ENCODE results near the gene HECTD2.
"Not testable (repeated sequence)": the region's sequence is repeated elsewhere in the genome, so short reads cannot be mapped to it uniquely, and the experiment has no call there.

HECTD2 gene

DNA sequence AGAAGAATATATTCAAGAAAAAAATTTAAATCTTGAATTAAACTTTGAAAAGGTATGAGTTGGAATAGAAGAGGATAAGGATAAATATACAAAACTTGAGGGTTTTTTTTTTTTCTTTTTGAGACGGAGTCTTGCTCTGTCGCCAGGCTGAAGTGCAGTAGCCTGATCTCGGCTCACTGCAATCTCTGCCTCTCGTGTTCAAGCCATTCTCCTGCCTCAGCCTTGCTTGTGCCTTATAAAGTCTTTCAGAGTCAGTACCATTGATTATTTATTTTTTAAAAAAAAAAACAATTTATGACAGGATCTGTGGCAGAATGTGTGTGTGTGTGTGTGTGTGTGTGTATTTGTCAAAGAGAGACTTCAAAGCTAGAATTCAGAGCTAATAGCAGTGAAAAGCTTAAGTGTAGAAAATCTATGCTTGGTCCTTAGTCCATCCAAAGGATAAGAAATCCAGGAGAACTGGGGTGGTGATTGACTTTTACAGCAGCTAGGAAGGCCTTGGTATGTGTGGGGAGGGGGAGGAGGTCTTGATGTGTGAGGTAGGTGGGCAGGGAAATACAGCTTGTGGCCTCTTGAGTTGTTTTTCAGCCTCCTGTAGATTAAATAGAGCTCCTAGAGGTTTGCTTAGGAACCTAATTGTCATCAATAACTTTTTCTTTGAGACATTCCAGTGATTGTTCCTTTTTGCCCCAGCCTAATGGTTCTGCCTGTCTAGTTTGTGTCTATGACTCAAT lies 2.4 kb downstream of the HECTD2 start:
- DNase-seq, result no peak

DNA sequence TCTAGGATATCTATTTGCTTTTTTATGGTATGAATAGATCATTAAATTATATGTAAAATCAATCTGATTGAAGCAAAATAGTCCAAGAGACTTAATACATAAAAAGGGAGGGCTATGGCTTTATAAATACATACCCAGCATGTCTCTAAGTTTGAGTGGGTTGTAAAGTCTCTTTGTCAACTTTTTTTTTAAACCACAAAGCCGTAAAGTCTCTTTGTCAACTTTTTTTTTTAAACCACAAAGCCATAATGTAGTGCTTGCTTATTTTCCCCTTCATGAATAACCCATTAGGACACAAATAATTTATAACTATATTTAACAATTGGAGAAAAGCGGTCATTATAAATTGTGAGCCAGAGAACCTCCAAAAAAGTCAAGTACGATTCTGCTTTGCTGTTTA lies 5.7 kb downstream of the HECTD2 start:
- no peak for DNase-seq

DNA sequence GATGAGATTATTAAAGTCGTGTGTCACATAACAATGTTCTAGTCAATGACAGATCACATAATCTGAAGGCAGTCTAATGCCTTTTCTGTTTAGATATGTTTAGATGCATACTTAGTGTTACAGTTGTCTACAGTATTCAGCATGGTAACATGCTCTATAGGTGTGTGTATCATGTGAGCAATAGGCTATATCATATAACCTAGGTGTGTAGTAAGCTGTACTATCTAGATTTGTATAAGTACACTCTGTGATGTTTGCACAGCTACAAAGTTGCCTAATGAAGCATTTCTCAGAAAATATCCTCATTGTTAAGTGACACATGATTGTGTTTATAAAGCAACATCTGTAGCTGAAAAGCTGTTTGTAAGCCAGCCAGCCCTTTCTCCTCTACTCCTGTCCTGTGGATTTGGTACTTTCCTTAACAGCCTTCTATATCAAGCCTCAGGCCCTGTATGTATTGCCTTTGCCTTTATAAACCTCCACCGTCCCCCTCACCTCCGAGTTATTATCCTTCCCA lies 6.3 kb downstream of the HECTD2 start:
- no peak for DNase-seq

- no peak for DNase-seq
Observed at GRCh38 chr10:91418416-91418815, 8.3 kb downstream of the HECTD2 start.

- no peak for DNase-seq
Observed at GRCh38 chr10:91420868-91421267, 10.7 kb downstream of the HECTD2 start.

- DNase-seq, result no peak
Observed at GRCh38 chr10:91422915-91423314, 12.8 kb downstream of the HECTD2 start.

- no peak for DNase-seq
Observed at GRCh38 chr10:91424016-91424415, 13.9 kb downstream of the HECTD2 start.

DNA sequence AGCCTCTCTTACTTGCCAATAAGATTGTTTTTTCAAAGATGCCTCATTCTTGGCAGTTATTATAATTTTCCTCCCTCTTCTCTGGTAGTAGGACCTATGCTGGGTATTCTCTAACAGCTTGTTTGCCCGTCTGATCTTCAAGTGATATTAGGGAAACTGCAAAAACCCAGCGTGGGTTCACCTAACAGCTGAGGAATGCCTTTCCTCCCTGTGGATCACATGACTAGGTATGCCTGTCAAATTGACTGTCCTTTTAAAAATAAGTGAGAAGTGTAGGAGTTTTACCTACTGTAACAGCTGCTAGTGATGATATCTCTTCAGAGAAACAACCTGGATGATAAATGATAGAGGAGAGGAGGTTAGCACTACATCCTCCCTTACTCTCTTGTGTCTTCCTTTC lies 22.0 kb downstream of the HECTD2 start:
- DNase-seq, result no peak

GRCh38 chr10:91433620-91434019 lies 23.5 kb downstream of the HECTD2 start:
- no peak for DNase-seq

GRCh38 chr10:91434041-91434440 lies 23.9 kb downstream of the HECTD2 start:
- no peak for DNase-seq

DNA sequence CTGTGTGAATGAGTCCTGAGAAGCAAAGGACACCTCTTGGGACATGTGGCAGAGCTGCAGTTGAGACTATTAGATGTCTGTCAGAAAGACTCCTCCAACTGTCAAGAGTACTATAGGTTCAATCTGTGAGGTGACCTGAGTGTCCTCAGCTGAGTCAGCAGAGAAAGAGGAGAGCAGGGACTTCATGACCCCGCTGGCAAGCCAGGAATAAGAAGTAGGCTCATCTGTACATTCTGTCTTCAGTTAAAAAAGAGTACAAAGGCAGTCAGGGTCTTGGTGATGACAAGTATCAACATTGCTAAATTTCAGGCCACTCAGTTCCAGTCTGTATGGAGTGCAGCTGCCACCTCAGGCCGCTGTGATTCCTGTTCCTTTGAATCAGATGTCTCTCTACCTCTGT lies 25.1 kb downstream of the HECTD2 start:
- no peak for DNase-seq

GRCh38 chr10:91438228-91438627 lies 28.1 kb downstream of the HECTD2 start:
- DNase-seq, result not testable (repeated sequence)

- DNase-seq, result no peak
Observed at GRCh38 chr10:91444211-91445182, 34.4 kb downstream of the HECTD2 start.

DNA sequence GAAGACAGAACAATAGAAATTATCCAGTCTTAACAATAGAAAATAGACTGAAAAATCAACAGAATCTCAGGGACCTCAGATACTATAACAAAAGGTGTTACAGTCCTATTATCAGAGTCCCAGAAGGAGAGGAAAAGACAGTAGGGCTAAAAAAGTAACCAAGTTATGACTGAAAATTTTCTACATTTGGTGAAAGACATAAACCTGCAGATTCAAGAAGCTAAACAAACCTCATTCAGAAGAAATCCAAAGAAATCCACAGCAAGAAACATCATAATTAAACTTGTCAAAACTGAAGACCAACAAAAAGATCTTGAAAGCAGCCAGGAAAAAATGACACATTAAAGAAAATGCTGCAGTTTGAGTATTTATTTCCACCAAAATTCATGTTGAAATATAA lies 41.9 kb downstream of the HECTD2 start:
- DNase-seq, result no peak

DNA sequence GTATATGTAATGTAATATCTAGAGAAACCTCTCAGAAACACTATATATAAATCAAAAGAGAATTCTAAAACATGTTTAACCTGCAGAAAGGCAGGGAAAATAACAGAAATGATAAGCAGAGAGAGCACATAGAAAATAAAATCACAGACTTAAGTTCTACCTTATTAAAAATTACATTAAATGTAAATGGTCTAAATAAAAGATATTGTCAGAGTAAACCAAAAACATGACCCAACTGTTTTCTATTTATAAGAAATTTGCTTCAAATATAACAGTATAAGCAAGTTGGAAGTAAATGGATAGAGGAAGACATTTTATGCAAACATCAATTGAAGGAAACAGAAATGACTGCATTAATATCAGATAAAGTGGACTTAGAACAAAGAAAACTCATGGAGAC lies 43.4 kb downstream of the HECTD2 start:
- DNase-seq, result no peak

DNA sequence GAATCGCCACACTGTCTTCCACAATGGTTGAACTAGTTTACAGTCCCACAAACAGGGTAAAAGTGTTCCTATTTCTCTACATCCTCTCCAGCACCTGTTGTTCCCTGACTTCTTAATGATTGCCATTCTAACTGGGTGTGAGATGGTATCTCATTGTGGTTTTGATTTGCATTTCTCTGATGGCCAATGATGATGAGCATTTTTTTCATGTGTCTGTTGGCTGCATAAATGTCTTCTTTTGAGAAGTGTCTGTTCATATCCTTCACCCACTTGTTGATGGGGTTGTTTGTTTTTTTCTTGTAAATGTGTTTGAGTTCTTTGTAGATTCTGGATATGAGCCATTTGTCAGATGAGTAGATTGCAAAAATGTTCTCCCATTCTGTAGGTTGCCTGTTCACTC lies 45.0 kb downstream of the HECTD2 start:
- not testable (repeated sequence) for DNase-seq

- DNase-seq, result no peak
Observed at GRCh38 chr10:91460681-91461080, 50.5 kb downstream of the HECTD2 start.

DNA sequence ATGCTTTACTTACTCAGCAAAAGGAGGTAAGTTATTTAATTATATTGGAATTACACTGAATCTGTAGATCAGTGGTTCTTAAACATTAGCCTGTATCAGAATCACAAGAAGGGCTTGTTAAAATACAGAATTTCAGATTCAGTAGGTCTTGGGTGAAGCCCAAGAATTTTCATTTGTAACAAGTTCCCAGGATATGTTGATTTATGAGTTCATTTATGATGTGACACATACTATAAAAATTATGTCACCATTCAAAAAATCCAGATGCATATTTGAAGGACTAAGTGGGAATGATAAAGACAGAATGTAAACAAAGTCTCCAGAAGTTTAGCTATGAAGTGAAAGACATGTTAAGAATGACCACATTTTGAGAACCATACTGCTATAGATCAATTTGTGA lies 52.3 kb downstream of the HECTD2 start:
- no peak for DNase-seq

DNA sequence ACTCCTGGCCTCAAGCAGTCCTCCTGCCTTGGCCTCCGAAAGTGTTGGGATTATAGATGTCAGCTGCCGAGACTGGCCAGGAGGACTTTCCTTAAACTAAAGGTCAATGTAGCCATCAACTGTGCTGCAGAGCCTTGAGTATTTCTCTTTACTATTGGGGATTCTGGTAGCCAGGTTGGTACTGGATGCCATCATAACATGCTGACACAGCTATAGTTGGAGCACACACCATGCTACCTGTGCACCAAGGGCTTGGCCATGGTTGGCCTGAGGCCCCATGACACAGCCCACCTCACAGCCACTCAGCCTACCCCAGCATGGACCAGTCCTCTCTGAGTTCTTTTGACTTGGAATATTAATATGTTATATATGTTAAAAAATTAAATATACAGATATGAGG lies 54.4 kb downstream of the HECTD2 start:
- DNase-seq, result no peak

DNA sequence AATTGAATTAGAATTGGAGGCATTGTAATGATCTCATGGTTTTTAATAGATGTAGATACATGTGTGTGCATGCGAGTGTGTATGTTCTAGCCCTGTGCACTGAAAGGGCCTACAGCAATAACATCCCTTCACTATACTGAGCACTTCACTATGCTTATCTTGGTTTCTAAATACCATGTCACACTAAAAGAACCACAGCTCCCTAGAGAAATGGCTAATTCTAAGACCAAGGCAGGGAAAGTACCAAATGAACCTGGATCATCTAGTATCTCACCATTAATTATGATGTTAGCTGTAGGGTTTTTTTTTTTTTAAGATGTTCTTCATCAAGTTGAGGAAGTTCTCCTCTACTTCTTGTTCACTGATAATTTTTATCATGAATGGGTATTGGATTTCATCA lies 55.1 kb downstream of the HECTD2 start:
- no peak for DNase-seq

DNA sequence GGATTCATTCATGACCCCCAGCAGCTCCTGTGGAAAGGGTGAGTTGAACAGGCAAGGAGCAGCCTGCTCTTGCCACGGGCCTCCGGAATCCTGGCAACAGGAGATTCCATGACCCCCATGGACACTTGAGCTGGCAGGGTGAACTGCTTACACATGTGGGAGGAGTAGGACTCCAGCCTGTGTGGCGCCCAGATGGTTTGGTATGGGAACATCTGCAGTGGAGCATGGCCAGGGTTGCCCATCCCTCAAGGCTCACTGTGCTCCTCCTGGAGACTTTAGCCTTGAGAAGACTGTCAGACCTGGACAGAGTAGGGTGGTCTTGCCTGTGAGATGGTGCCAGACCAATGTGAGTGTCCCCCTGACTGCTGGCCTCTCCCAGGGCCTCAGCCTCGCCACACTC lies 57.0 kb downstream of the HECTD2 start:
- no peak for DNase-seq

- DNase-seq, result no peak
Observed at GRCh38 chr10:91471602-91472001, 61.5 kb downstream of the HECTD2 start.

DNA sequence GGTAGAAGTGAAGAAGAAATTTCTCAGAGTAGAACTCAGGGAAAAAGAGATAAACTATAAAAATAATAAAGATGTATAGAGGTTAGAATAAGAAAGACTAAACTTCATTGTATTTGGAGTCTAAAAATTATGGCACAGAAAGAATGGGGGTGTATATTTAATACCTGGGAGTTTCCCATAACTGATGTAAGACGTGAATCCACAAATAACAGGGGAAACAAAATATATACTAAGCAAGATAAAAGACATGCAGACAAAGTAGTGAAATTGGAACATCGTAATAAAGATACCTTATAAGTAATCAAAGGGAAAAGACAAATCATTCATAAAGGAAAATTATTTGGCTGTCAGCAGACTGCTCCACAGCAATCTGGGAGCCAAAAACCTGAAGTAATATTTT lies 62.8 kb downstream of the HECTD2 start:
- DNase-seq, result no peak

GRCh38 chr10:91474009-91474408 lies 63.9 kb downstream of the HECTD2 start:
- DNase-seq, result no peak
